Femur (tissue), 1 donor: ENCODE data around the gene ATP8A1.
"Not testable (repeated sequence)": the region's sequence is repeated elsewhere in the genome, so short reads cannot be mapped to it uniquely, and the experiment has no call there.

Experiments used
- DNase-seq: peaks from one replicate; pipeline ENCODE4 v3.0.0-alpha.2; 2017

The ATP8A1 gene

GRCh38 chr4:42497142-42497910 is 159.6 kb downstream of the ATP8A1 start:
- no peak for DNase-seq

GRCh38 chr4:42492962-42493361 is 163.9 kb downstream of the ATP8A1 start:
- no peak for DNase-seq

GRCh38 chr4:42490015-42490414 is 166.9 kb downstream of the ATP8A1 start:
- no peak for DNase-seq

DNA sequence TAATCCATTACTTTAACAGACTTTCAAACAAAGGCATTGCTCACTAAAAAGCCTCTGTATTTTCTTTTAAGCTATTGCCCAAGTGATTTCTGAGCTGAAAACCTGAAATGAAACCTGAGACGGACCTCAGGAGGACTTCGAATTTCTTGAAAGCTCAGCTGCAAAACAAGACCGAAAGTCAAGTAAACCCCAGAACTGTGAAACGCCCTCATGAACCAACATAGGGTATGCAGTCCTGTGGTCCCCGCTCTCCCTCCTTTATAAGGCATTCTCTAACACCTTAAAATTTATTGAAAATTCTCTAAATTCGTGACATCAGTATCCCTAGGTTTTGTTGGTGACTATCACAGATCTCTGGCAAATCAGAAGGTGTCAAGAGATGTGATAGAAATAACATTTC is 167.8 kb downstream of the ATP8A1 start:
- DNase-seq, result no peak

DNA sequence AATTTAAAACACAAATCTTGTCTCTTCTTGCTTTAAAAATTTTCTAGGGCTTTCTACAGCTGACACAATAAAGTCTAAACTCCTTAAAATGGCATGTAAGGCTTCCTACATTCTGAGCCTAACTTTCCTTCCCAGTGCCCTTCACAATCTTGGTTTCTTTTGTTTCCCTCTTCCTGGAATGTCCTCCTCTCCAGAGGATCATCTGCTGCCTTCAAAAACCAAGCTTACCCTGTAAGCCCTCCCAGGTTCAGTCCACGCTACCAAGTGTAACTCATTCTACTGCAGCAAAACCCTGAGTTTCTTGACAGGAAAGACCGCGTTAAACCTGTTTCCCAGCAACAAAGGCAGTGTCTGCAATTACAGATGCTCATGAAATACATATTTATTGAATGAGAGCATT is 168.4 kb downstream of the ATP8A1 start:
- no peak for DNase-seq

DNA sequence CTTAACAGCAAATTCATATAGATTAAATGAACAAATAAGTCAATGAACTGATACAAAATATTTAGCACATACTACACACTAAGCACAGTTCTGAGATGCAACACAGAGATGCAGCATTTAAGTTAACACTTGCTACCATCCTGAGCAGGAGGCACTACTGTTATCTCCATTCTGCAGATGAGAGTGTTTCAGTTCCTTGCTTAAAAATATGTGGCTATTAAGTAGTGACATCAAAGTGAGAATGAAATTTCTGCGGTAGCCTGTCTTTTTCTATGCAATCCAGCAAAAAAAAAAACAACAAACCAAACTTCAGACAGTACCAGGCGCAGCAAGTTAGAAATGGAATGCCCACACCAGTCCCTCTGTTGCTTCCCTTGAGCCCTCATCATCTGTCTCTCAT is 168.8 kb downstream of the ATP8A1 start:
- DNase-seq, result no peak

GRCh38 chr4:42487230-42487629 is 169.7 kb downstream of the ATP8A1 start:
- DNase-seq, result no peak

GRCh38 chr4:42486156-42486555 is 170.7 kb downstream of the ATP8A1 start:
- DNase-seq, result not testable (repeated sequence)

DNA sequence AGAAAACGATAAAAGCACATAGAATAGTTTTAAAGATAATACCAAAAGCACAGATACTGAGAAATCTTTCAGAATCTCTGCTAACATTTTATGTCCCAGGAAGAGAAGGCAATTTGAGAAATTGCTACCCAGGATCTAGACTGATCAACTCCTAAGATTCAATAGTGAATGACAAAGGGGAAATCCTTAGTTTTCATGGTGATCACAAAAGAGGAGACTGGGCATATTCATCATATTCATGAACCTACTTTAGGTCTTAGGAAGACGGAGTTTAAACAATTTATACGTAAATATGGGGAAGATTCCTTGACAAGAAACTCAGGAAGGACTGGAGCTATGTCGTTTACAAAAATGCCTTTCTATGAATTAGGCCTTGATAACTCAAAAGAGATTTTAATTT is 172.3 kb downstream of the ATP8A1 start:
- no peak for DNase-seq

DNA sequence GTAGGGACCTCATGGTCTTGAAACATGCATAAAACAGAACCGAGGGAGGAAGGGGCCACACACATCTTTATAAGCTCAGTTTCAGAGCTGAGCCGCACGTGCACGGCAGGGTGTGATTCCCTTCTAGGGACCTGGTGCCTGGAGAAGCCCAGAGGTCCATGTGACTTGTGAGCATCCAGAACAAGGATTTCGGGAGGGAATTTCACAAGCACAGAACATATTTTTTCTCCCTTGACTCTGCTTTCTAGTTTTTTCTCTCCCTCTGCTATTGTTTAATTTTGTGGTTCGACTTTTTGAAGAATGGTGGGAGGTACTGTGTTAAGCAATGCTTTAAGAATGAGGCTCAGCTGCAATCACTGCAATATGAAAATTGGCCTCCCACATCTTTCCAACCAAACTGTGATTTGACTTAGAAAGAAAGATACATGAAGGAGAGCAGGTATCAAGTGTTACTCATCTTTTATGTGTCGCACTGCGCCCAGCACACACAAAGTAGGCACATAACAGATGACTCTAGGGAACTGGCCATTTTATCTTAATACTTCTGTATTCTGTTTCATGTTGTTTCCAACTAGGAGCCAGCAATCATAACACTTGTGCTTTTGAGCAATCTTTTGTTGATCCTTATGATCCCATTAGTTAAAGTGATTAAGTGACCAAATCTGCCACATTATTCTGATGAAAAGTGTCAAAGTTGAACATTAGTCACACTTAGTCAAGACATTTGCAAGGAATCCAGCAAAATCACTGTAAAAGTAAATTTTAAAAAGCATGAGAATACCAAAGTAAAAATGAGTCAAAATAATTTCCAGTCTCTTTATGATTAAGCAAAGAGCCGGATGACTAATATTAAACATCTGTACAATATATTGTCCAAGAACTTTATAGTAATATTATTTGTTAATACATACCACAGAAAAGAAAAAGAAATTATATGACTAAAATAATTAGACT is 173.2 kb downstream of the ATP8A1 start:
- peak; percentile 71 for DNase-seq

DNA sequence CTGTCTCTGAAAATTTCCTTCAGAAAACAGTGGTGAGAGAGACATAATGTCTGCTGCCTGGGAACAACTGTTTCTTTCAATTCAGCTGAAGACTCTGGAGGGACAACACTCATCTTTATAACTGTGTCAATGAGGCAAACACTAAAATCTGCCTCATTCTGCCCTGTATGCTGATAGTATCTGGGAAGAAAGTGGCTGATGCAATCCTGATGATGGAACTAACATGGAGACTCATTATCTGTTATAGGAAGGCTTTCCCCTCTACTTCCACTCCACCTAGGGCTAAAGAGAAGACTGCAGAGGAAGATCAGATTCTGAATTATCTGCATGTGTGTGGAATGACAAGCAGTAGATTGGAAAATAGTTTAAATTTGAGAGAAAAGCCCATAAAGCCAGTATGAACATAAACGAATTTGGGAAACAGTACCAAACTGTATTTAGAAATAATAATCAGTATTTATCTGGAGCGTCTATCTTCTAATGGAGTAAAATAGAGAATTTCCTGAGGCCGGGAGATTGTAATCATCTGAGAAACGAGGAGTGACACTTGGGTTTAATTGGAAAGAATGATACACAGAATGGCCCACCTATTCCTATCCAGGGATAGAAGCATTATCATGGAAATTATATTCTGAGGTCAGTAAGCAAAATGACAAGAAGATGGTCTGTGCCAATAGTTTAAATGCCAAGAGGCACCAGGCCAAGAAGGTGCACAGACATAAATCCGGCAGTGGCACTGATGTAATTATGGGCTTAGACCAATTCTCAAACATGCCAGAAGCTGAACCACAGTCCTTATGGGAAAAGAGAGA is 174.2 kb downstream of the ATP8A1 start:
- peak; percentile 47 for DNase-seq

DNA sequence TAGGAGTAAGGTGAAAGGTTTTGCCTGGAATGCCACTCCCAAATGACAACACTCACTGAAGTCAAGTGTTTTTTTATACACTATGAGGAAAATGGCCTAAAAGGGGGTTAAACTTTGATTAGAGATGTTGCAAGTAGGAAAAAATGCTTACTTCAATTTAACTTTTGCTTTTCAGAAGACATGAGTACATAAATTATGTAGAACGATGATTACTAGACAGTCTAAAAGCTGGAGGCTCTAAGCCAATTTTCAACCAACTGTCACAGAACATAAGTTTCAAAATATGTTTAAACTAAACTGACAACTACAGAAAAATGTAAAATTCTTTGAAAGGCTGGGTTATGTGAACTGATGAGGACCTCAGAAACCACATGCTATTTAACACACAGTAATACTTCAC is 176.2 kb downstream of the ATP8A1 start:
- DNase-seq, result no peak

GRCh38 chr4:42480281-42480680 is 176.6 kb downstream of the ATP8A1 start:
- DNase-seq, result no peak

GRCh38 chr4:42478946-42479345 is 178.0 kb downstream of the ATP8A1 start:
- DNase-seq, result no peak

DNA sequence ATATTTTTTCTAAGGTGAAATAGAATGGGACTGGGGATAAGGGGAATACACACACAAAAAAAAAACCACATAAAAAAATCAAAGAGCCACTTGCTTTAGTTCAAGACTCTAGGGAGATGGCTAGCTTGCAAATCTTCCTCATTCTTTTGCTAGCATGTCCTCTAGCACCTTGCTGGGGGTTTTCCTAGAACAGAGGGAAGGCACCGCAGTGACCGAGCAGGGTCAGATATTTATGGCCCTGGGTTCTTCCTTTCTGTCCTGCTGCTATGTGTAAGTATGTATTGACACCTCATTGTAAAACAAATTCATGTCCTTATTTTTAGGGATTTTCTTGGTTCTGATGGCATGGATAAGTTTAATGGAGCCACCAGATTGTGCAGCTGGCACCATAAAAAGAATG is 178.4 kb downstream of the ATP8A1 start:
- no peak for DNase-seq

DNA sequence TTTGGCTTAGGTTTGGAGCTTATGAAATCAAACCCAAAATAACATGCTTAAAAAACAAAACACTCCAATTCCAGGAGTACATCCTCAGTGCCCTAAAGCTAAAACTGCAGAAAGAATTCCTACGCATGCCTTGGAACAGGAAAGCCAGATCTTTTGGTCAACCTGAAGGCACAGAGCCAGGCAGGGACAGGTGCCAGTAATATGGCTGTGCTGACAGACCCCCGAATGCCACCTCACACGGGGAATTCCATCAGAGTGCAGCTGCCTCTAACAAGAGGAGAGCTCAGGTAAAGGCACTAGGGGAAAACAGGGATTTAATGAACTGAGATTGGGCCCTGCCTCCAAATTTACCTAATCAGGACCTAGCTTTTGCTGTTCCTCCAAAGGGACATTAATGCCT is 182.5 kb downstream of the ATP8A1 start:
- no peak for DNase-seq

DNA sequence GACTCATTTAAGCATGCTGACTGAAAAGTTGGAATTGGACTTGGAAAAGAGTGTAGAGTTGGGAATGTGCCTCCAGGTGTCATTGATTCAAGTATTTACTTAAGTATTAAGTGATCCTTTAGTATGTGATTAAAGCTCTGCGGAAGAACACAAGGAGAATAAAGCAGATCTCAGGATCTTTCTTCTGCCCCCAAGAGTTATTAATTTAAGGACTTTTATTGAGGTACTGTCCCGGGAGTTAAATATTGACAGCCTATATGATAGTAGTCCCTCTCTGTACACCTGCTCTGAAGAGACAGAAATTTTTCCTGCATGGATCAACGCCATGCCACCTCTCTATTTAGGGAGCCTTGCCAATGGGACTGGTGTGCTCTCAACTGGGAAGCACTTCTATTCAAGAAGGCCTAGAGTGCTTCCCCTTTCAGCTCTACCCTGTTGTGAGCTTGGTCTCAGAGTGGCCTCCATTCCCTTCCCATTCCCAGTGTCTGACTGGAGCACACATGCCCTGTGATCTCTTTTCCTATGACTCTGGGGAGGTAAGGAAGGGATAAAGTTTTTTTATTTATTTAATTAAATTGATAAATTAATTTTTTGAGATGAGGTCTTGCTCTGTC is 183.7 kb downstream of the ATP8A1 start:
- DNase-seq, result no peak

- DNase-seq, result no peak
Observed at GRCh38 chr4:42471896-42472295, 185.0 kb downstream of the ATP8A1 start.

DNA sequence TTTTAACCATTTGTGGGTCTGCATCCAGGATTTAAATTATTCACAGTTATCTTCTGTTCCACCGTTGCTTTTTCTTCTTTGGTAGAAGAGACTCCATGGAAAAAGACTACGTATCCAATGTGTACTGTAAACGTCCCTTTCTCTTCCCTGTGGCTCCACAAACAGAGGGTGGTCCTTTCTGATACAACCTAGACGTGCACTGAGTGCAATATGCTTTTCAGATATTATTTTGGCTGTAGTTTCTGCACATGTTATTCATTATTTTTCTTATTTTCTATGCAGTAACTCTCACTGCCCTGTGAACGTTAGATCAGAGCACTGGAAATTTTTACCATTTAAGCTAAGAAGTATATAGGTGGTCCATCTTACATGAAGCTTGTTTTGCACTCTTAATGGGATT is 186.9 kb downstream of the ATP8A1 start:
- DNase-seq, result no peak

GRCh38 chr4:42467777-42468176 is 189.1 kb downstream of the ATP8A1 start:
- not testable (repeated sequence) for DNase-seq

GRCh38 chr4:42466273-42466844 is 190.5 kb downstream of the ATP8A1 start:
- peak; percentile 25 for DNase-seq

DNA sequence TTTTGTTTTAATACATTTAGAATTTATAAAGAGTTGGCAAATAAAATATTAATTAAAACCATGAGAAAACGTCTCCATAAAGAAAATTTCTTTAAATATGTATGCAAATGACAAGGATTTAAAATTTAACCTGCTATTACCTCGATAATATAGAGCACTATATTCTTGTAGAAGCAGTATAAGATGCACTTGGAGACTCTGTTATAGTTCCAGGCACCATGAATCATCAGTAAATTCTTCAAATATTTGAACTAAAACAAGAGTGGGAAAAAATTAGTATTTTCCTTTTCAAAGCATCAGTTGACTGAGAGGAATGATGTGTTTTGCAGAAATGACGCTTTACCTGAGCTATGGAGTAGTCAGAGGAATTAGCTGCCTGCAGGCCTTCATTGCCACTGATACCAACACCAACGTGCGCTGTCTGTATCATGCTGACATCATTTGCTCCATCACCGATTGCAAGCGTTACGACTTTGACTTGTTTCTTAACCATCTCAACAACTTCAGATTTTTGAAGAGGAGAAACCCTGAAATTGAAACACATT is 192.3 kb downstream of the ATP8A1 start:
- no peak for DNase-seq
